Measurements from ENCODE around the gene ATP11A. TPM values are rescaled to one million over a fixed set of nuclear protein-coding genes. Genes with fewer than 3 reads are reported as not detected.
"Not testable (repeated sequence)": the region's sequence is repeated elsewhere in the genome, so short reads cannot be mapped to it uniquely, and the experiment has no call there.

Gene ATP11A
- total RNA-seq, 1 experiment from 2014 or later: 2.5 TPM

DNA sequence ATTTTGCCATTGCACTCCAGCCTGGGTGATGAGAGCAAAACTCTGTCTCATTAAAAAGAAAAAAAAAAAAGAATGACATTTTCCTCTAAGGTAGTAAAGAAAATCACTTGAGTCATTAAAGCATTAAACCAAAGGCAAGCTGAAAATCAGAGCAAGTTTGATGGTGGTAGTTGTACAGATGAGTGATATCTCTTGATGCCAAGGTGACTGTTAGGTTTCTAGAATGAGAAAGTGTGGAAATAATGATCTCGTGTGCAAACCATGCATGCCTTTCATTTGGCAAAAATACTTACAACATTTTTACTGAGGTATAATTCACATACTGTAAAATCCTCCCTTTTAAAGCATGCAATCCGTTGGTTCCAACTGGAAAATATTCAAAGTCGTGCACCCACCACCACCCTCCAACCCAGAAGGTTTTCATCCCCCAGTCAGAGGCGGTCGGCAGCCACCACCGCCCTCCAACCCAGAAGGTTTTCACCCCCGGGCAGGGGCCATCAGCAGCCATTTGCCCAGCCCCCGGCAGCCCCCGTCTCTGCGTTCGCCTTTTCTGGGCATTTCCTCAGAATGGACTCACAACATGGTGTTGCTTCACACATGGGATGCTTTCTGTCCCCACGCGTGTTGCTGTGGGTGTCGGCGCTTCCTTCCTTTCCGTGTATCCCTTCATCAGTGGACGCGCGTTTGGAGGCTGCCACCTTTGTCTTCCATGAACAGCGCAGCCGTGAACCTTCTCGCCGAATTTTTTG, 90.2 kb downstream of the ATP11A start:
- Histone ChIP-seq H3K36me3 (no peaks in the 10 kb centered on the region), H3K9me3 (no peaks in the 10 kb centered on the region), H3K27me3 (no peaks in the 10 kb centered on the region), H3K4me3 (no peak overlapping the region)
- no peak for DNase-seq

- Histone ChIP-seq H3K9me3 (no peaks in the 10 kb centered on the region), H3K27me3 (no peaks in the 10 kb centered on the region), H3K4me3 (no peak overlapping the region), H3K36me3 (no peaks in the 10 kb centered on the region)
- DNase-seq: no peak
Measured at GRCh38 chr13:112781287-112781686, 91.4 kb downstream of the ATP11A start.

DNA sequence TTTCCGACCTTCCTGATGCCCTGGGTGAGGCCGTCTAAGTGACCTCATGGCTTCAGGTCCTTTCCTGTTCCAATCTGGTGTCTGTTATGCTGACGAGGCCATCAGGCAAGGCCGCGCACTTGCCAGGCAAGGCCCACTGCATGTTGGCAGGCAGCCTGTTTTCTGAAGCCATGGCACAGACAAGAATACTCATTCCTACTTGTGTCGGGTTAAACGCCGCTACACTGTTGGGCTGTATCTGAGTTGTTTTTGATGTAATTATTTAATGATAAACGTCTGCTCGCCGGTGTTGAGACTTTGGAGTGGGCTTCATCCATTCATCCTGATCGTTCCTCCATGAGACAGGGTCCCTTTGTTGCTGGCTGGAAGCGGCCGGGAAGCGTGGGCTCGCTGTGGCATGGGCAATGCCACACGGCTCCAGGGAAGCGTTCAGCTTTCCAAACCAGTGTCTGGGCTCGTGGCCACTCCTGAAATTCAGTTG, 92.1 kb downstream of the ATP11A start:
- H3K27me3 ChIP-seq: no peaks in the 10 kb centered on the region
- no peak overlapping the region for H3K4me3 ChIP-seq
- H3K9me3 ChIP-seq: no peaks in the 10 kb centered on the region
- peak; percentile 64 for DNase-seq
- no peaks in the 10 kb centered on the region for H3K36me3 ChIP-seq

GRCh38 chr13:112782429-112783010, 92.7 kb downstream of the ATP11A start:
- Histone ChIP-seq H3K4me3 (no peak overlapping the region), H3K9me3 (no peaks in the 10 kb centered on the region), H3K36me3 (no peaks in the 10 kb centered on the region), H3K27me3 (no peaks in the 10 kb centered on the region)
- no peak for DNase-seq

GRCh38 chr13:112783135-112783977, 93.5 kb downstream of the ATP11A start:
- H3K27me3 ChIP-seq: no peaks in the 10 kb centered on the region
- H3K9me3 ChIP-seq: no peaks in the 10 kb centered on the region
- no peaks in the 10 kb centered on the region for H3K36me3 ChIP-seq
- no peak for DNase-seq
- H3K4me3 ChIP-seq: no peak overlapping the region

DNA sequence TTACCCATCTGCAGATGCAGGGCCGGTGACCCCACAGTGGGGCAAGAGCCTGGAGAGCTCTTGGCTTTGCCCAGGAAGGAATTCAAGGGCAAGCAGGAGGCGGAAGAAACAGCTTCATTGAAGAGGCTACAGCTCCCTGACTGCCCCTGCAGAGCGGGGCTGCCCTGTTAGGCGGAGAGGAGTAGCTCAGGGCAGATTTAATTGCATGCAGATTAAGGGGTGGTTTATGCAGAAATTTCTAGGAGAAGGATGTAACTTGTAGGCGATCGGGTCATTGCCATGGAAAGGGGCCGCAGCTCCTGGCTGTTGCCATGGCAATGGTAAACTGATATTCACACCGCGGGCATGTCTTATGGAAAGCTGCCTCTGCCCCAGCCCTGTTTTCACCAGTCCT, 94.1 kb downstream of the ATP11A start:
- Histone ChIP-seq H3K36me3 (no peaks in the 10 kb centered on the region), H3K4me3 (no peak overlapping the region), H3K9me3 (no peaks in the 10 kb centered on the region), H3K27me3 (no peaks in the 10 kb centered on the region)
- no peak for DNase-seq

DNA sequence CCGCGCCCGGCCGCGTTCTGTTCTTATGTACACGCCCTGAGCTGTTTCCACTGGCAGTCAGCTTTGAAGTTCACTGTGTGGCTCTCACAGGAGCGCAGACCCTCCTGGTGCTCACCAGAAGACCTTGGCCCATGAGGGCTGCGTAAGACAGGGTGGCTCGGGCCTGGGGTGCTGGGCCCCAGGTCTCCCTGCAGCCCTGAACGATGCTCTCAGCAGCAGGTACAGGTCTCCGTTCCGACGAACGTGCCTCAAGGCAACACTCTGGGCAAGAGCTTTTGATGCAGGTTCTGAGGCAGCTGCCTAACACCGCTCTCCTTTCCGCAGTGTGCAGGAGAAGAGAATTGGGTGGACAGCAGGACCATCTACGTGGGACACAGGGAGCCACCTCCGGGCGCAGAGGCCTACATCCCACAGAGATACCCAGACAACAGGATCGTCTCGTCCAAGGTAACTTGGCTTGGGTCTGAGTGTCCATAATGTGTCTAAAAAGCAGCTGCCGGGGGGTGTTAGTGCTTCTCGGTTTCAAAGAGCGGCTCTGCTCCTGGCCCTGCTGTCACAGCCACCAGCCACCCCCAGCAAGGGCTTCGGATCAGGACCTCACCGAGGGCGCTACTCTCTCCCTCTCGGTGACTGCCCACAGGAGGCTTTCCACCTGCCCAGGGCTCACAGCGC, 95.1 kb downstream of the ATP11A start:
- no peaks in the 10 kb centered on the region for H3K27me3 ChIP-seq
- H3K4me3 ChIP-seq: no peak overlapping the region
- H3K9me3 ChIP-seq: no peaks in the 10 kb centered on the region
- H3K36me3 ChIP-seq: no peaks in the 10 kb centered on the region
- no peak for DNase-seq

GRCh38 chr13:112785483-112785856, 95.6 kb downstream of the ATP11A start:
- Histone ChIP-seq H3K4me3 (no peak overlapping the region), H3K27me3 (no peaks in the 10 kb centered on the region), H3K36me3 (no peaks in the 10 kb centered on the region), H3K9me3 (no peaks in the 10 kb centered on the region)
- DNase-seq: no peak

DNA sequence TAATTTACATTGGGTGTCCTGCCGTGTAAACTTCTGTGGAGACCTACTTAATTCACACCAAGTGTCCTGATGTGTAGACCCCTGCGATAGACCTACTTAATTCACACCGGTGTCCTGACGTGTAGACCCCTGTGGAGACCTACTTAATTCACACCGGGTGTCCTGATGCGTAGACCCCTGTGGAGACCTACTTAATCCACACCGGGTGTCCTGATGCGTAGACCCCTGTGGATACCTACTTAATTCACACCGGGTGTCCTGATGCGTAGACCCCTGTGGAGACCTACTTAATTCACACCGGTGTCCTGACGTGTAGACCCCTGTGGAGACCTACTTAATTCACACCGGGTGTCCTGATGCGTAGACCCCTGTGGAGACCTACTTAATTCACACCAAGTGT, 97.0 kb downstream of the ATP11A start:
- not testable (repeated sequence) for H3K9me3 ChIP-seq, H3K27me3 ChIP-seq, H3K4me3 ChIP-seq, H3K36me3 ChIP-seq, DNase-seq

- Histone ChIP-seq H3K36me3 (no peaks in the 10 kb centered on the region), H3K4me3 (no peak overlapping the region), H3K27me3 (no peaks in the 10 kb centered on the region), H3K9me3 (no peaks in the 10 kb centered on the region)
- DNase-seq: no peak
Measured at GRCh38 chr13:112790735-112791641, 101.2 kb downstream of the ATP11A start.

DNA sequence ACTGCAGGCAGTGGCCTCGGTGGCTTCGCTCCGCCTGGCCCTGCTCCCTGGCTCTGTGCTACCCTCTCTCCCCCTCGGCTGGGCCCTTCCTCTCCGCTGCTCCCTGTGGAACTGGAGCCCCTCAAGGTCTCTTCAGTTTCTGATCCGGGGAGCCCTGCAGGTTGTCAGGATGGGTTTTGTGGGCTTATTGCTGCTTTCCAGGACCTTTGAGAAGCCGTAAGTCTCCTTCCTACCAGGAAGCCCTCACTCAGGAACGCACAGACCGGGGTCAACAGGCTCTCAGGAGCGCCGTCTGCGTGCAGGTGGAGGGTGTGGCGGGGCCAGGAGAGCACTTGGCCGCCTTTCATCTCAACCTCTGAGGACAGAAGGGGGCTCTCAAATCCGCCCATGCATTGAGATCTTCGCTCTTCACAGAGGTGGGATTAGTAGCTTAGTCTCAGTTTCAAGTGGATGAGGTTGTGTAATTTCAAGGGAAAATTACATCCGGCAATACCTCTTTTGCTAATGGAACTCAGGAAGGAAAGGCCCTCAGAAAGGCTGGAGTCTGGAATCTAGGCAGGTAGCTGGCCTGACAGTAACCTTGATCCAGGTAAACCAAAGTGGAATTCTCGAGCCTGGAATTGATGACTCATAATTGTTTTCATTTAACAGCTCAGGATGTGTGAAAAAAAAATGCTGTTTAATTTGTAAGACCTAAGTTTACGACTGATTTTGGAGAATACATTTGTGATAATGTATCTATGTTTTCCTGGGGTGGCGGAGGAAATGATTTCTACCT, 102.0 kb downstream of the ATP11A start:
- Histone ChIP-seq H3K36me3 (no peaks in the 10 kb centered on the region), H3K27me3 (no peaks in the 10 kb centered on the region), H3K9me3 (no peaks in the 10 kb centered on the region), H3K4me3 (no peak overlapping the region)
- no peak for DNase-seq

GRCh38 chr13:112792511-112792910, 102.7 kb downstream of the ATP11A start:
- no peaks in the 10 kb centered on the region for H3K9me3 ChIP-seq
- no peak for DNase-seq

GRCh38 chr13:112793545-112794445, 104.0 kb downstream of the ATP11A start:
- Histone ChIP-seq H3K4me3 (no peak overlapping the region), H3K9me3 (no peaks in the 10 kb centered on the region), H3K27me3 (no peaks in the 10 kb centered on the region), H3K36me3 (no peaks in the 10 kb centered on the region)
- DNase-seq: no peak

More at GRCh38 chr13:112792511-112792910, 102.7 kb downstream of the ATP11A start:
- no peaks in the 10 kb centered on the region for H3K36me3 ChIP-seq
- no peak overlapping the region for H3K4me3 ChIP-seq
- no peaks in the 10 kb centered on the region for H3K27me3 ChIP-seq

- no peak overlapping the region for H3K4me3 ChIP-seq
- DNase-seq: no peak
- no peaks in the 10 kb centered on the region for H3K36me3 ChIP-seq
- no peaks in the 10 kb centered on the region for H3K27me3 ChIP-seq
- H3K9me3 ChIP-seq: no peaks in the 10 kb centered on the region
Measured at GRCh38 chr13:112795277-112795676, 105.4 kb downstream of the ATP11A start.
